CD4-positive, alpha-beta T cell treated with Interleukin-4 for 4 hours (primary cell): Measurements from ENCODE around the gene UGGT1.
"Not testable (repeated sequence)": the region's sequence is repeated elsewhere in the genome, so short reads cannot be mapped to it uniquely, and the experiment has no call there.

Experiments used
- DNase-seq: peaks from one replicate; pipeline ENCODE4 v3.0.0-alpha.2; 2020

Gene UGGT1

DNA sequence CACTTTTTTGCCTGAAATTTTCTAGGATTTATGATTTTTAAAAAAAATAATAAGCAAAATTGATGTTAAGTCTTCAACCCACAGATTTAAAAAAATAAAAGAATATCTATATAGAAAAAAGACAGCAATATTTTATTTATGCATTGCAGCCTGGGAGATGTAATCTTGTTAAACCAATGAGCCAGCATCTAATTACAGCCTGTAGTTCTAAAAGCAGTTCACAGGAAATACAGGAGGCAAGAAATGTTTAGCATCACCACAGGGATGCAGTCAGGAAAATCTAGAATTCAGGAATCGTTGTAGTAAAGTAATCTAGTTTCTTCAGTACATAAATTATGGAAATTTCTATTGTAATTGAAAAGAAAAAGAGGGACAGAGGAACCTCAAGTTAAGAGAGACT lies 17.2 kb downstream of the UGGT1 start:
- no peak for DNase-seq

DNA sequence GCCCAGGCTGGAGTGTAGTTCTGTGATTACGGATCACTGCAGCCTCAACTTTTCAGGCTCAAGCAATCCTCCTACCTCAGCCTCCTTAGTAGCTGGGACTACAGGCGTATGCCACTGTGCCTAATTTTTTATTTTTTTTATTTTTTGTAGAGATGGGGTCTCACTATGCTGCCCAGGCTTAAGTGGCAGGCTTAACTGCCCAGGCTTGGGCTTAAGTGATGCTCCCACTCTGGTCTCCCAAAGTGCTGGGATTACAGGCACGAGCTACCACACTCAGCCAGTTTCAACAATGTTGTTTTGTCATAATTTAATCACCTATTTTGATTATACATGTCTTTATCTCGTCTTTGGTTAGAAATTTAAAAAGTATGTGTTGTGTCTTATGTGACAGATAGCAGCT lies 18.2 kb downstream of the UGGT1 start:
- no peak for DNase-seq

DNA sequence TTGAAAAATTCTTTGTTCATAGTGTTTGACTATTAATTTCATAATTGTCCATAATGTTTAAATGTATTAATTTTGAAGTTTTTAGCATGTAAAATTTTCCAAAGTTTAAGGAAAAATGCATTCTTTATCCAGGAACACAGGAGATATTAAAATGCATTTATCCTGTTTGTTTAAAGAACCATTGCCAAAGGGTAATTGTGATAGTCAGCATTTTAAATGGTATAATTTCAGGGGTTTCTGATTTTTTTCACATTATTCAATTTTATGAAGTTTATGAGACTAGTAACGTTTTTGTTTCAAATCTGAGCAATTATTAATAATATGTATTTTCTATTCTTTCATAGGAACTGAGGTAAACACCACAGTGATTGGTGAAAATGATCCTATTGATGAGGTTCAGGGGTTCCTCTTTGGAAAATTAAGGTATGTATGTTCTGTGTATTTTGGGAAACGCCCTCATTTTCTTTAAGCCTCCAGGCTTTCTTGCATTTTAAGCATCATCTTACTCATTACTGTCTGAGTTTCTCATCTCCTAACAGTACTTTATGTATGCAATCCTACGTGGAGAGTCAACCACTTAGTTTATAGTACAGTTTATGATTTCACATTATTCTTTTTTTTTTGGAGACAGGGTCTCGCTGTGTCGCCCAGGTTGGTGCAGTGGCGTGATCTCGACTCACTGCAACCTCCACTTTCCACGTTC lies 25.1 kb downstream of the UGGT1 start:
- no peak for DNase-seq

DNA sequence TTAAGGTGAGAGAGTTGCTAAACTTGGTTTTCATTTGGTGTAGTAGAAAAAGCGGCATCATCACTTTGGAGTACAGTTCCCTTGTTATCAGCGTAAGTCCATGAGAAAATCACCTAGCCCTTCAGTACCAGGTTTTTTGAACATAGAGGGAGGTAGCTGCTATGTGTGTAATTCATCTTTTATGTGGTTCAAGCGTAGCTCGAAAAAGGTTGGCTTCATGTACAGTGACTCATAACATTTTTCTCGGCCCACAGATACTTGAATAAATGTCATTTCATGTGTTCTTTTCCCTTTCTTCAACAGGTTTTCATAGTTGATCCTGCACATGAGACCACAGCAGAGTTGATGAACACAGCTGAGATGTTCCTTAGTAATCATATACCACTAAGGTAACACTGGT lies 43.6 kb downstream of the UGGT1 start:
- no peak for DNase-seq

DNA sequence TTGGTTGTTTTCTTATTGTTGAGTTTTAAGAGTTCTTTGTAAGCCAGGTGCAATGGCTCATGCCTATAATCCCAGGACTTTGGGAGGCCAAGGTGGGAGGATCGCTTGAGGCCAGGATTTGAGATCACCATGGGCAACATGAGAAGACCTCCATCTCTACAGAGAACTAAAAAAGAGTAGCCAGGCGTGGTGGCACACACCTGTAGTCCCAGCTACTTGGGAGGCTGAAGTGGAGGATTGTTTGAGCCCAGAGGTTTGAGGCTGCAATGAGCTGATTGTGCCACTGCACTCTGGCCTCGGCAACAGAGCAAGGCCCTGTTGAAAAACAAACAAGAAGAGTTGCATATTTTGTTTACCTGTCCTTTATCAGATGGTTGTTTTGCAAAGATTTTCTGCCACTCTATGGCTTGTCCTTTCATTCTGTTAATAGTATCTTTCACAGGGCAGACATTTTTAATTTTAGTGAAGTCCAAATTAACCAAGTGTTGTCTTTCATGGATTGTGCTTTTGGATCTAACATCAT lies 46.2 kb downstream of the UGGT1 start:
- no peak for DNase-seq

DNA sequence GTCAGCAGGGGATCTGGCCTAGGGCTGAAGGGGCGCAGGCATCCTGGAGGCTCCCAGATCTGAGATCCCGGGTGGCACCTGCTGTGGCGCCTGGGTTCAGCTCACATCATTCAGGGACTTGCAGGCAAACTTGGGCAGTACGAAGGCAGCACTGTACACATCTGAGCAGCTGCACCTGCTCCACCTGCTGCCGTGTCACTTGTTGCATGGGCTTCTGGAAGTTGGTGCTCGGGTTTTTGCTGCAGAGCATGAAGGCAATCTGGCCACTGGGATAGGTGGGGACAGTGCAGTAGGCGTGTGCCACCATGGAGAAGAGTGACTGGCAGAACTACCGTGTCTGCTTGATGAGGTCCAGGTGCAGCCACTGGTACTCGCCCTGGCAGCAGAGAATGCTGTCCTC lies 48.6 kb downstream of the UGGT1 start:
- DNase-seq = no peak

DNA sequence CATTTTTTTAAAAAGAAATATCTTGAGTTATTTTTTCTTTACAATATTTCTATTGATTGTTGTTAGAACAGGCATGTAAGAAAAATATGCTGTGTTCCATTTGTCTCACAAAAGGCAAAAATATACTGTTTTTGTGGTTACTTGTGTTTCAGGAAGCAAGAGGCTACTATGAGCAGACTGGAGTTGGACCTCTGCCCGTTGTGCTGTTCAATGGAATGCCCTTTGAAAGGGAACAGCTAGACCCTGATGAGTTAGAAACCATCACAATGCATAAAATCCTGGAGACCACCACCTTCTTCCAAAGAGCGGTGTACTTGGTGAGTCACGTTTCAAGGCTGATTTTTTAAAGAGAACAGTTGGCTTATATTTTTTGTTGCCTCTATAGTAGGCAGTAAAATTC lies 54.7 kb downstream of the UGGT1 start:
- DNase-seq = no peak

DNA sequence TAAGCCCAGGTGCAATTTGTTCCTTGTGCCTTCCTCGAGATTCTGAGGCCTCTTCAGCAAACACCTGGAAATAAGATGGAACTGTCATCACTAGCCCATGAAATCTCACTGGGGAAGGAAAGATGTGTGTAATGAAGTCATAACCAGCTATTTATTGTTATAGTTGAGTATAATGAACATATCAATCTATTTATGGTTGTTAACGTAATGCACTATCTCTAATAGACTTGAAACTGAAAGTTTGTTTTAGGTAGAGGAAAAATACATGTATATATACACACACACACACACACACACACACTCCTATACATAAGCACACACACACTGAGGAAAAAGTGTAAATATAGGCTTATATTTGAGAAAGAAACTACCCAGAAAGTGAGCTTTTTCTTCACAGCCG lies 62.8 kb downstream of the UGGT1 start:
- DNase-seq = no peak

DNA sequence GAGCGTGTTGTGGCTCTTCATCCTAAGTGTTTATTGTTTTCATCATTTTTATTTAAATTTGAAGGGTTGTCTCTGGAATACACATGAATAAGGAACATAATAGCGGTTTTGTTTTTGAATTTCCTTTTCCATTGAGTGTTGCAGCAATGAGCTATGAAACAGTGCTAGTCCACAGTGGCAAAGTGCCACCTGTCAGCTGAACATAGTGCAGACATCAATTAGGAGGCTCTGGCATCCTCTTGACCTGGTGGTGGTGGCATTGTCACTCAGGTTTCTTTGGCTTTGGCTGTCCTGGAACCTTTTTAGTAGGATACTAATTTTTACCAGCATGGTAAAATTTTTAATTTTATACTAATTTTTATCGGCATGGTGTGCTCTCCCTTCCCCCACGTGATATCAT lies 63.2 kb downstream of the UGGT1 start:
- DNase-seq = no peak

DNA sequence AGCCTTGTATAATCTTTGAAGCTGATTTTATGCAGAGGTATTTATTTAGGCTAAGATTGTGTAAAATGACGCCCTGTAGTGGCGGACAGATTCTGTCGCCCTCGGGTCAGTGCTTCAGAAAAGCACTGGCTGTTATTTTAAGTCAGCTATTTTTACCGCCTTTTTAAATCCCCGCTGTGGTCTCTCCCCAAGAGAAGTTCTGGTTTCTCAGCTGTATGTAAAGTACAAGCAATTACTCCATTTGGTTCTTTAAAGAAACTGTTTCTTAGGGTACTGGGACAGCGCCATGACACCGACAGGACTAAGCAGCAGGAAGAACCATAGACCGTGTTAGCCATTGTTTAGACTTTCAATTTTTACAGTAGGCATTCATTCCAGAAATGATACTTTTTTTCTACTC lies 65.0 kb downstream of the UGGT1 start:
- no peak for DNase-seq

DNA sequence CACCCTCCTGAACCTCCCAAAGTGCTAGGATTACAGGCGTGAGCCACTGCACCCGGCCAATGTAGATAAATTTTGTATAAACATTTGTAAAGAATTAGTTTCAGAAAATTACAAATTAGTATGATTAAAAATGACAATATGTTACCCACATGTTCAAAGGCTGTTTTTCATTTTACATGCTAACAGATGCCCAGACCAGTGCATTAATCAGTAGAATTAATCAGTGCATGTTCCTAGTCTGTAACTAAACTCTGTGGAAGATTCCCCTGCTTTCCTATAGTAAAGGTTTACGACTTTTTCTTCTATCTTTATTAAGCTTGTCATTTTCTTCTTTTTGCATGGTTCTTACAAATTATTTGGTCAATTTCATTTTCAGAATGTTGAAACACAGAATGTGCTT lies 65.8 kb downstream of the UGGT1 start:
- no peak for DNase-seq

DNA sequence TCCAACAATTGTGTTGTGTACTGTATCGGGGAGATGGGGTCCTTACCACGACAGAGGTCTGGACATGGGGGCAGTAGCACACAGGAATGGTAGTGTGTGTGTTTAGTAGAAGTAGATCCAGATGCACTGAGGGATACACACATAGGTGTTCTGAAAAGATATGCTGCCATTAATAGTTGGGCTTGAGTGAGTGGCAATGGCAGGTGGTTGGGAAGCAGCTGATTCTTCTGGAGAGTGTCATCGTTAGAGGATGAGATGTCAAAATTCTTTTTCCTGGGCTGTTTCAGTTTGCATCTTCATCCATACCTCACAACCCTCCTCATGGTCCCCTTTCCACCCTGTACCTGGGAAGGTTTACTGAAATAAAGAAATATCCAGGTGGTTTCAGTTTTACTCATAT lies 66.6 kb downstream of the UGGT1 start:
- DNase-seq = no peak

DNA sequence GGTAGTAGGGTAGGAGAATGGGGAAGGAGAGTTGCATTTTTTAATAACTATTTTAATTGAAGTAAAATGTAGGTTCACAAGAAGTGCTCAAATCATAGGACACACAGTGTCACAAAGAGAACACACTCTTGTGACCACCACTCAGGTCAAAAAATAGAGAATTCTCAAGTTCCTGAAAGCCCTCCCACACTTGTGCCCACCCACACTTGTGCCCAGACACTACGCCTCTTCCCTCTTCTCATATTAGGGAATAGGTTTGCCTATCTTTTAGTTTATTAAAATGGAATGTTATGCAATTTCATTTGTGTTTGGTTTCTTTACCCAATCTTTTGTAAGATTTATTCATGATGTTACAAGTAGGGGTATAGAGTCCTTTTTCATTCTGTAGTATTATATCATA lies 67.2 kb downstream of the UGGT1 start:
- DNase-seq = no peak

DNA sequence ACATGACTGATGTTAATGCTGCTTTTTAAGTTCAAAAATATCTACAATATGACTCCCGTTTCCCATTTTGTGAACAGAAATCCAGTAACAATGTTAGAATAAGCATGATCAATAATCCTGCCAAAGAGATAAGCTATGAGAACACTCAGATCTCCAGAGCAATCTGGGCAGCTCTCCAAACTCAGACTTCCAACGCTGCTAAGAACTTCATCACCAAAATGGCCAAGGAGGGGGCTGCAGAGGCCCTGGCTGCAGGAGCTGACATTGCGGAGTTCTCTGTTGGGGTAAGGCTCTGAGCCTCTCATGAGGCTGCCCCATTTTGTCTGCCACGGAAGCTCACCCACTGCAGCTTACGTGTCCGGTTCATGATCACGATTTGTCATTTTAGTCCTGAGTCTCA lies 68.4 kb downstream of the UGGT1 start:
- DNase-seq = no peak

DNA sequence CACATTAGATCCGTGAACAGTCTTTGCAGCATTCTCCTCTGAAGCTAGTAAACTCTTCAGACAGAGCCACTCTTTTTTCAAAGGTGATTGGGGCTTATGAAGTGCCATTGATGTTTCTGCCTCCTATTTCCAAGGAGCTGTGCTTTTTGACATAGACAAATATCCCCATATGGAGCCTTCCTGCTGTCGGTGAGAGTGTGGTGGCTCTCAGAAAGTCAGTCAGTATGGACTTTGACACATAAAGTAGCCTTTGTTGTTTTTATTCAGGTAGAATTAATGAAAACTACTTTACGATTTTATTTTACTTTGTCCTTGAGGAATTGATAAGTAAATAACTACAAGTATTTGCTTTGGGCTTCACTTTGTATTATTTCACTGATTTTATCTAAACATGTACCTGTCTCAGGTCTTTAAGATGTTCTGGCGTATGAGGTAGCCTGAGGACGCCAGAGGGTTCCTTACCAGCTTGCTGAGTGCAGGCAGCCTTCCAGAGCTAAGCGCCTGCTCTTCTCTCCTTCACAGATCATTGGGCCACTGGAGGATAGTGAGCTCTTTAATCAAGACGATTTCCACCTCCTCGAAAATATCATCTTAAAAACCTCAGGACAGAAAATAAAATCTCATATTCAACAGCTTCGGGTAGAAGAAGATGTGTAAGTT lies 69.7 kb downstream of the UGGT1 start:
- DNase-seq = no peak

DNA sequence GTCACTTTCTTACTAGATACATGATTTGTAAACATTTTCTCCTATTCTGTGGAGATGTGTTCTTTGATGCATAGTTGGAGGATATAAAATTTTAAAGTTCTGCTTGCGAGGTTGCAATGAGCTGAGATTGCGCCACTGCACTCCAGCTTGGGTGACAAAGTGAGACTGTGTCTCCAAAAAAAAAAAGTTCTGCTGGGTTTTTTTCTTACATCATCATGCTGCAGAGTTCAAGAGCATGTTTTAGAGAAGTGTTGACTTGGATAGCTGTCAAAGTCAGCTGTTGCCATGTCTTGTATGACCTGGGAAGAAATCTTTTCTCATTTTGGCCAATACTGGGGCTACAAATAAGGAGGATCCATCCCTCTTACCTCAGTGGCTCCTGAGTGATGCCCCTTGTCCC lies 71.3 kb downstream of the UGGT1 start:
- no peak for DNase-seq

DNA sequence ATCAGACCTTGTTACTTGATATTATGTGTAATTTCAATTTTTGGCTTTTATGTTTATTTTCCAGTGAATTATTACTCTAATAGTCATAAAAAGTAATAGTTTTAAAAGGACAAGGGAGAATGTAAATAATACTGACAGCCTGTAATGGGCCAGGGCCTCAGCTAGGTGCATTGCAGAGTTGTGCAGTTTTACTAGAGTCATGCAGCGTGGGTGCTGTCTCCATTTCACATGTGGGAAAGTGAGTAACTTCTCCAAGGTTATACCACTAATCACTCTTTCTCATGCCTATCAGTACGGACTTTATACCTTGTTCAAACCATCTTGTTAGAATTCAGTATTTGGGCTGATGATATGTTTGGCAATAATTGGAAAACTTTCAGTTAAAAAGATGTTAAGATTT lies 73.3 kb downstream of the UGGT1 start:
- no peak for DNase-seq

DNA sequence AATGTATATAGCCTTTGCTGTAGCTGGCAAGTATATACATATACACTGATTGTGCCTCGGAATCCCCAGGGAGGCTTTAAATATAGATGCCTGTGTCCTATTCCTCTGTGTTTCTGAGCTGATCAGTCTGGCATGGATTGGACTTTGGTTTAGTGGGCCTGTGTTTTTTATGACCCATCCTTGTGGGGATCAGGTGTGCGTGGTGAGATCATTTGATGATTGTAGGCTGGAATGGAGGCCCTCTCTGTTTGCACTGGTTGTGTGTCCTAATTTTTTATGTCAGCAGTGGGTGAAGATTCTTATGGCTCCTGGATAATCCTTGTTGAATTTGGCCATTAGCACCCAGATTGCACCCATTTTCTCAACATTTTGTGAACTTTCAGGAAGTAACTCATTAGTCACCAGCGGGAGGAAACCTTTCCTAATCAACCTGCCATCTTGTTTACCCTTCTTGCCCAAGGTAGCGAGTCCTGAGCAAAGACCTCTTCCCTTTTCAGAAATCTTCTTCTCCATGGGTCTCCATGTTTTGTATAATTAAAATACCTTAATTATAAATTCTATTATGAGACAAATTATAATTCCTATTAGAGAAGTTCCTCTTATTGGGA lies 75.8 kb downstream of the UGGT1 start:
- no peak for DNase-seq

DNA sequence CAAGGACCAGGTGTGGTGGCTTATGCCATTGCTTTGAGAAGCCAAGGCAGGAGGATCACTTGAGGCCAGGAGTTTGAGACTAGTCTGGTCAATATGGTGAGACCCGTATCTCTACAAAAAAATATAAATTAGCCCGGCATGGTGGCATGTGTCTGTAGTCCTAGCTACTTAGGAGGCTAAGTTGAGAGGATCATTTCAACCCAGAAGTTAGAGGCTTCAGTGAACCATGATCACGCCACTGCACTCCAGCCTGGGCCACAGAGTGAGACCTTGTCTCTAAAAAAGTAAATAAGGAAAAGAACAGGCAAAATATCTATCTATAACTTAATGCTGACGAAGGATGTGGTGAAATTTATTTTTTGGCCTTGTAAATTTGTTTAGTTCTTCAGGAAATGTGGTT lies 78.1 kb downstream of the UGGT1 start:
- DNase-seq = no peak

DNA sequence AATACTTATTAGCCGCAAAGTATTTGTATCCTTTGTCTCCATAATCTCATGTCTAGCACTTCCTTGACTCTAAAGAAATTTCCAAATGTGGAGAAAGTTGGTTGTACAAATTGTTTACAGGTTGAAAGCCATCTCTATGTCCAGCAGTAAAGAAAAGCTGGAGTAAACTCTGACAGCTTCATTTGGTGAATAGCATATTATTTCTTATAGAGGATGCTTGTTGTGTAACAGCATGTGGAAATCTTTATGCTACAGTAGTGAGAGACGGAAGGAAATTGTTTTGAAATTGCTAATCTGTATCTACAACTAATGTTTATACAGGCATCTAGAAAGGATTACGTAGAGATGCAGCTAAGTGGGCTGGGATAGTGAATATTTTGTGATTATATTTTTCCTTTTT lies 78.5 kb downstream of the UGGT1 start:
- no peak for DNase-seq

DNA sequence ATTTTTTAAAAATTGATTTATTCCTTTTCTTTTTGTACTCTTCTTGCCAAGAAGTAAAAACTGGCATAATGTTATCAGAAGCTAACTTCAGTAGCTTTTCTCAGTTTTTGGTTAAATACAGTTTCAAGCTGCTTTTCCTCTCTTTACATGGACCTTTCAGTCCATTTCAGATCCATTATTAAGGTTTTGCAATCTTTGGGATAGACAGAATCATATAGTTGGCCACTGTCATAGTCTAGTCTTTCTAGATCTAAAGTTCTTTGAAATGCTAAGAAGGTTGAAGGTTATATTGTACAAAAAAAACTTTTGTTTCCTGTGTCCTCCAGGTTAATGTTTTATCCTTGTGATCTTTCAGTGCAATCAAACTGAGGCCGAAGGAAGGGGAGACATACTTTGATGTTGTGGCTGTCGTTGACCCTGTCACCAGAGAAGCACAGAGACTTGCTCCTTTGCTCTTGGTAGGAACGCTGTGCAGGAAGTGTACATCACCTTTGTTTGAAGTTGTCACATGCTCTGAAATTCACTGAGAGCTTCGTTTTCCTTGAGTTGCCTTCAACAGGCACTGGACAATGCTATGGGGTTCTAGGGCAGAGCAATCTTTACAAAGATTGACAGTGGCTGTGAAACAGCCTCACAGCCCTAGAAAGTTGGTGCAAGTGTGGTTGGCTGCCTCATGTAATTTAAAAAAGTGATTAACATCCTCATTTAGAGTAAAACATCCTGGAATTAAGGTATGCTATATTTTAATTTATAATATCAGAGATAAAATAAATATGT lies 79.1 kb downstream of the UGGT1 start:
- DNase-seq = no peak

DNA sequence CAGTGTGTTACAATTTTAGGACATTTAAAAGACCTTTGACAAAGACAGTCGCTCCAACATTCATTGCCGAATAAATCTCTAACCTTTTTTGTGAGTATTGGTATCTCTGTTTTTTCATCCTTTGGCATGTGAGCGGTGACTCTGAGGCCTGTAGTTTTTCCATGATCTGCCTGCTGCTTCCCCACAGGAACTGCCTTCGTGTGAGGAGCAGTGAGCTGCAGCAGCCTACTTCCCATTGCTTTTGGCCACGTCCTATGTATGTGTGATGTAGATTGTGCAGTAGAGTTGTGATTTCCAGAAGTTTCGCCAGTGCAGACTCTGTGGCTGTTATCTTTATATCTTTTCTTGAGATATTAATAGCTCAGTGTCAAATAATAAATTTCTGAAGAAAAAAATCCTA lies 79.8 kb downstream of the UGGT1 start:
- no peak for DNase-seq

DNA sequence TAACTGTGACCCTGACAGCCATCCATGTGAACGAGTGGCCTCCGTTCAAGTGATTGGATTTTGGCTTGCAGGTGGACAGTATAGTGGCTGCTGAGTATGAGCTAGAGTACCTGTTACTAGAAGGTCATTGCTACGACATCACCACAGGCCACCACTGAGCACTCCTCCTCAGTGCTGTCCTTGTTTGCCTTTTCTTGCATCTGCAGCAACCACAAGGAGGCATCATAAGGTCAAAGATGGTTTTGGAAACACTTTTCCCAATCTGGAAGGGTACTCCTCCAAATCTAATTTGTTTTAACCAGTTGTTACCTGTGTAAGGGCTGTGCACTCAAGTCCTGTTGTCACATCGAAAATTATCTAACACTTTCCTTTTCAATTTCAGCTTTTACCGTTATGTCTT lies 81.2 kb downstream of the UGGT1 start:
- DNase-seq = no peak

DNA sequence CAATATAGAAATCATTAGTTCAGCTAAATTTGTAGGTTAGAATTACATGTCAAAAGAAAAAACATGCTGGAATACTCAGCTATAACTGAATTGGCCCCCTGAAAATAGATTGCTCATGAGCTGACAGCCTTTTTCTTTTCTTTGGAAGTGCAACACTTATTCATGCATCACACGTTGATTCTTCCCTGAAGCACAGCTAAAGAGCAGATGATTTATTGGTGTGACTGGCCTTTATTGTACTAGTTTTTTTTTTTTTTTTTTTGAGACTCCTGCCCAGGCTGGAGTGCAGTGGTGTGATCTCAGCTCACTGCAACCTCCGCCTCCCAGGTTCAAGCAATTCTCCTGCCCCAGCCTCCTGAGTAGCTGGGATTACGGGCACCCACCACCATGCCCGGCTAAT lies 83.1 kb downstream of the UGGT1 start:
- not testable (repeated sequence) for DNase-seq
